Vagina (tissue), 2 donors: ENCODE data around the gene TMPRSS15.

ENCODE experiments used
- CTCF ChIP-seq, 3 experiments: fragments of 450-650 bp in 2 of 3; fragments of 200-600 bp in 1 of 3; sonication (generic) in 1 of 3; IDR thresholded peaks; one replicate each; pipeline ENCODE4 v1.5.1; 2017 to 2019; ENCODE audit warnings: antibody characterized with exemption in 3 of 3, mild to moderate bottlenecking in 2 of 3, moderate library complexity in 2 of 3
- POLR2A ChIP-seq, 2 donors: fragments of 450-650 bp; IDR thresholded peaks; one replicate each; pipeline ENCODE4 v1.6.1; 2017; ENCODE audit warnings: antibody characterized with exemption in 2 of 2, mild to moderate bottlenecking in 2 of 2, moderate library complexity in 2 of 2
- POLR2AphosphoS5 ChIP-seq, 2 donors: sonication (generic); formaldehyde crosslinking; IDR thresholded peaks; one replicate each; pipeline ENCODE4 v1.9.0; 2017; ENCODE audit warnings: antibody characterized with exemption in 2 of 2, mild to moderate bottlenecking in 2 of 2, low read depth in 1 of 2; ENCODE audit not compliant: insufficient read depth in 1 of 2

GRCh38 chr21:18424276-18424675 lies 20.7 kb upstream of the TMPRSS15 start:
- TF ChIP-seq CTCF (IDR thresholded peaks at IDR 0.05) (no peak), POLR2A (IDR thresholded peaks at IDR 0.05) (no peak), POLR2AphosphoS5 (IDR thresholded peaks at IDR 0.05; ENCODE audit: insufficient read depth in 1 of 2, low read depth in 1 of 2) (no peak)
